Epithelial cell of proximal tubule (primary cell): ENCODE data around the gene C8G. TPM values are rescaled to one million over a fixed set of nuclear protein-coding genes. Genes with fewer than 3 reads are reported as not detected.

ENCODE experiments used
- DNase-seq: peaks from one replicate; pipeline ENCODE4 v3.0.0-alpha.2; 2011; ENCODE audit warnings: low read depth
- H3K4me3 ChIP-seq: 2 replicates; pipeline ENCODE4 v1.5.1; 2011; ENCODE audit warnings: low read depth, mild to moderate bottlenecking, low read length
- CTCF ChIP-seq: conservative IDR thresholded peaks from 2 replicates; pipeline ENCODE4 v1.5.1; 2012; ENCODE audit warnings: low read depth, mild to moderate bottlenecking, low read length
- total RNA-seq: library from RNA; depleted of rRNA; stranded (reverse); fragments of >200 nt; gene quantifications from 2 replicates; pipeline ENCODE4 v1.2.3, GENCODE V29; 2015

The C8G gene
- total RNA-seq, 1 donor from 2014 or later = not detected

GRCh38 chr9:136901516-136902258, 43.4 kb upstream of the C8G start:
- peak; percentile 75 for DNase-seq
- no peak for TF ChIP-seq CTCF
- H3K4me3 ChIP-seq = peak overlapping the region; percentile 38

- peak; percentile 63 for DNase-seq
- TF ChIP-seq CTCF = no peak
- peak overlapping the region; percentile 38 for H3K4me3 ChIP-seq
These were observed 42.7 kb upstream of the C8G start for GRCh38 chr9:136902259-136902821.

- no peak overlapping the region for H3K4me3 ChIP-seq
- TF ChIP-seq CTCF = no peak
- no peak for DNase-seq
These were observed 41.9 kb upstream of the C8G start for GRCh38 chr9:136903041-136903554.

- TF ChIP-seq CTCF = no peak
- DNase-seq = no peak
- no peak overlapping the region for H3K4me3 ChIP-seq
These were observed 38.8 kb upstream of the C8G start for GRCh38 chr9:136906266-136906665.

- no peak for DNase-seq
- no peak for TF ChIP-seq CTCF
- H3K4me3 ChIP-seq = no peak overlapping the region
These were observed 37.8 kb upstream of the C8G start for GRCh38 chr9:136907011-136907914.

- DNase-seq = no peak
- no peak for TF ChIP-seq CTCF
- H3K4me3 ChIP-seq = no peak overlapping the region
These were observed 34.7 kb upstream of the C8G start for GRCh38 chr9:136910197-136910900.
